Measurements from ENCODE around the gene ZNF330. TPM values are rescaled to one million over a fixed set of nuclear protein-coding genes. Genes with fewer than 3 reads are reported as not detected.

The ZNF330 gene
- total and polyA plus RNA-seq, 2 of the 4 experiments (the other 2 are of a cell fraction) = 27.2 to 34.1 TPM

GRCh38 chr4:141180991-141181761 is 39.5 kb upstream of the ZNF330 start:
- H3K18ac ChIP-seq (ENCODE audit: low read depth, low read length) = no peak overlapping the region
- no peak for DNase-seq
- POLR2A ChIA-PET (ENCODE audit: unreplicated experiment) = no interaction called here
- H3K56ac ChIP-seq (ENCODE audit: extremely low read depth, insufficient read depth, low read length) = no peak overlapping the region
- H3K79me1 ChIP-seq (ENCODE audit: low read depth in 1 of 2, low read length in 2 of 2) = no peaks in the 10 kb centered on the region
- no peaks in the 10 kb centered on the region for H3K36me3 ChIP-seq (ENCODE audit: control insufficient read depth, insufficient read depth, low read length)
- peaks cover 3% of the 10 kb centered on the region for H3K27me3 ChIP-seq (ENCODE audit: control insufficient read depth, insufficient read depth, low read length)
- H2AK9ac ChIP-seq (replicated peaks; ENCODE audit: low read depth, low read length, poor library complexity) = no peak overlapping the region
- no peak overlapping the region for H4K91ac ChIP-seq (ENCODE audit: insufficient read depth, low read depth, low read length)
- intact Hi-C loops (cut with micrococcal nuclease) (no loop called here), dilution Hi-C loops (cut with HindIII; ENCODE audit: low sequenced_read_pairs, unreplicated experiment) (no loop called here), in situ Hi-C loops (cut with MboI; ENCODE audit: low sequenced_read_pairs) (no loop called here)
- no peak overlapping the region for H3K4me3 ChIP-seq (ENCODE audit: insufficient read depth, low read depth, low read length)
- no peak overlapping the region for H3K23ac ChIP-seq (ENCODE audit: low read depth, low read length)
- no peak overlapping the region for H3K9ac ChIP-seq (ENCODE audit: low read depth, low read length)
- H2AK5ac ChIP-seq (ENCODE audit: low read depth, low read length) = no peak overlapping the region
- no peaks in the 10 kb centered on the region for H3K9me1 ChIP-seq (ENCODE audit: insufficient read depth, low read length)
- no peak overlapping the region for H2BK20ac ChIP-seq (ENCODE audit: low read depth, low read length)
- H4K8ac ChIP-seq (ENCODE audit: low read depth in 2 of 2, low read length in 2 of 2) = no peak overlapping the region
- no peak overlapping the region for H2BK5ac ChIP-seq (ENCODE audit: low read depth, low read length, poor library complexity, severe bottlenecking)
- H2AFZ ChIP-seq (replicated peaks; ENCODE audit: low read length, poor library complexity) = no peak overlapping the region
- no peak overlapping the region for H4K5ac ChIP-seq (ENCODE audit: low read depth, low read length)
- CTCF ChIA-PET = no interaction called here
- no peaks in the 10 kb centered on the region for H3K9me3 ChIP-seq (ENCODE audit: control insufficient read depth, insufficient read depth, low read length)
- no CpG with 5 or more reads among the region's 2 CpGs for WGBS, 2 experiments (ENCODE audit: extremely low coverage in 2 of 2, insufficient read length in 1 of 2)
- no peak overlapping the region for H3K27ac ChIP-seq (ENCODE audit: insufficient read depth, low read length)
- no peak overlapping the region for H3K4me2 ChIP-seq (ENCODE audit: low read depth, low read length)
- no peak overlapping the region for H2BK120ac ChIP-seq (ENCODE audit: low read depth, low read length)
- no TSS peak for BruUV-seq (replicated peaks)
- no peak for TF ChIP-seq MAFK (IDR thresholded peaks at IDR 0.05; ENCODE audit: low read depth, low read length)
- TF ChIP-seq FOS (IDR thresholded peaks at IDR 0.05; ENCODE audit: low read depth, low read length) = no peak
- no peak for TF ChIP-seq NFE2L2 (IDR thresholded peaks at IDR 0.05; ENCODE audit: low read depth, low read length)
- TF ChIP-seq RAD21 (IDR thresholded peaks at IDR 0.05; ENCODE audit: low read length) = no peak
- TF ChIP-seq ELK1 (IDR thresholded peaks at IDR 0.05; ENCODE audit: borderline replicate concordance, low read depth, low read length) = no peak
- no peak for TF ChIP-seq RCOR1 (IDR thresholded peaks at IDR 0.05; ENCODE audit: insufficient replicate concordance, low read length)
- TF ChIP-seq MXI1 (IDR thresholded peaks at IDR 0.05; ENCODE audit: borderline replicate concordance, low read depth, low read length) = no peak
- no peak for TF ChIP-seq POLR2A (IDR thresholded peaks at IDR 0.05; ENCODE audit: low read depth, low read length)
- no peak for TF ChIP-seq CEBPB (IDR thresholded peaks at IDR 0.05; ENCODE audit: low read depth, low read length)
- TF ChIP-seq SMC3 (IDR thresholded peaks at IDR 0.05; ENCODE audit: low read depth, low read length) = no peak
- no peak for TF ChIP-seq RFX5 (IDR thresholded peaks at IDR 0.05; ENCODE audit: low read depth, low read length)
- no peak for TF ChIP-seq CHD1 (IDR thresholded peaks at IDR 0.05; ENCODE audit: low read depth, low read length)
- no peak for TF ChIP-seq CTCF (conservative IDR thresholded peaks at IDR 0.05; ENCODE audit: low read depth, low read length)
- no peak for TF ChIP-seq BHLHE40 (IDR thresholded peaks at IDR 0.05; ENCODE audit: low read depth, low read length)
- no peak for TF ChIP-seq MAZ (IDR thresholded peaks at IDR 0.05; ENCODE audit: borderline replicate concordance, low read depth, low read length)
- TF ChIP-seq USF2 (IDR thresholded peaks at IDR 0.05; ENCODE audit: low read depth, low read length) = no peak
- H3K4me1 ChIP-seq (ENCODE audit: control insufficient read depth, insufficient read depth, low read length) = peaks cover 2% of the 10 kb centered on the region; the same call in 1 of the 2 replicates
- H3K4ac ChIP-seq (ENCODE audit: low read depth, low read length) = no peak overlapping the region
- ATAC-seq (ENCODE audit: low read depth) = no peak
- no peaks in the 10 kb centered on the region for H4K20me1 ChIP-seq (ENCODE audit: insufficient read depth, low read length)
- H3K14ac ChIP-seq (replicated peaks; ENCODE audit: low read depth, low read length) = no peak overlapping the region
- no peak overlapping the region for H2BK15ac ChIP-seq (ENCODE audit: low read depth, low read length)

Data from IMR-90 (cell line).